ENCODE results near the gene CFI.

The CFI gene

GRCh38 chr4:109738104-109738872, 63.5 kb downstream of the CFI start:
- no peak for TF ChIP-seq CTCF (IDR thresholded peaks at IDR 0.05; ENCODE audit: low read depth, low read length)
- no peak overlapping the region for H3K4me3 ChIP-seq (replicated peaks in 1 of 2; ENCODE audit: low read depth in 2 of 2, low read length in 2 of 2)
- DNase-seq (ENCODE audit: low read depth in 2 of 2) = no peak

- no peak for TF ChIP-seq CTCF (IDR thresholded peaks at IDR 0.05; ENCODE audit: low read depth, low read length)
- H3K4me3 ChIP-seq (replicated peaks in 1 of 2; ENCODE audit: low read depth in 2 of 2, low read length in 2 of 2) = no peak overlapping the region
- DNase-seq (ENCODE audit: low read depth in 2 of 2) = peak in 1 of 2 donors; percentile 46
Observed at GRCh38 chr4:109735566-109736365, 66.0 kb downstream of the CFI start.

GRCh38 chr4:109733728-109734127, 68.1 kb downstream of the CFI start:
- H3K4me3 ChIP-seq (replicated peaks in 1 of 2; ENCODE audit: low read depth in 2 of 2, low read length in 2 of 2) = no peak overlapping the region
- no peak for DNase-seq (ENCODE audit: low read depth in 2 of 2)
- no peak for TF ChIP-seq CTCF (IDR thresholded peaks at IDR 0.05; ENCODE audit: low read depth, low read length)

GRCh38 chr4:109730619-109731545, 70.9 kb downstream of the CFI start:
- peak overlapping the region; percentile 69 to 92 for H3K4me3 ChIP-seq (replicated peaks in 1 of 2; ENCODE audit: low read depth in 2 of 2, low read length in 2 of 2)
- no peak for TF ChIP-seq CTCF (IDR thresholded peaks at IDR 0.05; ENCODE audit: low read depth, low read length)
- DNase-seq (ENCODE audit: low read depth in 2 of 2) = no peak

GRCh38 chr4:109729718-109730618, 71.8 kb downstream of the CFI start, which contains the start of gene PLA2G12A:
PLA2G12A (minus strand) TSS chr4:109730070; CDS start chr4:109729809, 261 bp downstream.
- DNase-seq (ENCODE audit: low read depth in 2 of 2) = peak; percentile 58 to 65
- no peak for TF ChIP-seq CTCF (IDR thresholded peaks at IDR 0.05; ENCODE audit: low read depth, low read length)

More at GRCh38 chr4:109729718-109730618, 71.8 kb downstream of the CFI start, which contains the start of gene PLA2G12A:
- H3K4me3 ChIP-seq (replicated peaks in 1 of 2; ENCODE audit: low read depth in 2 of 2, low read length in 2 of 2) = peak within 1 kb of the TSS; percentile 72 to 92

All from cardiac fibroblast (primary cell).